Neuronal stem cell (in vitro differentiated cells): ENCODE results near the gene DENND5B. TPM values are rescaled to one million over a fixed set of nuclear protein-coding genes. Genes with fewer than 3 reads are reported as not detected.
A peak's percentile ranks its signal among the peaks of the same experiment; 100 is the strongest.

Experiments
- DNase-seq: peaks from one replicate; pipeline ENCODE4 v3.0.0-alpha.2; 2013; ENCODE audit warnings: low spot score
- H2AFZ ChIP-seq: one replicate; pipeline ENCODE4 v1.6.1; 2013; ENCODE audit warnings: mild to moderate bottlenecking, low read length, inconsistent platforms
- H2AK5ac ChIP-seq: 2 replicates; pipeline ENCODE4 v1.6.1; 2013; ENCODE audit warnings: low read depth, mild to moderate bottlenecking, inconsistent platforms, low read length, moderate library complexity, mixed read lengths
- H2BK120ac ChIP-seq: 2 replicates; pipeline ENCODE4 v1.6.1; 2013; ENCODE audit warnings: low read depth, mild to moderate bottlenecking, inconsistent platforms, low read length, moderate library complexity, mixed read lengths
- H2BK12ac ChIP-seq: one replicate; pipeline ENCODE4 v1.6.1; 2013; ENCODE audit warnings: low read length, inconsistent platforms
- H2BK15ac ChIP-seq: 2 replicates; pipeline ENCODE4 v1.6.1; 2013; ENCODE audit warnings: mild to moderate bottlenecking, low read length, inconsistent platforms, mixed read lengths
- H2BK5ac ChIP-seq: one replicate; pipeline ENCODE4 v1.6.1; 2013; ENCODE audit warnings: inconsistent platforms, mild to moderate bottlenecking, low read length, moderate library complexity
- H3K14ac ChIP-seq: one replicate; pipeline ENCODE4 v1.6.1; 2013; ENCODE audit warnings: low read length, inconsistent platforms
- H3K18ac ChIP-seq: 2 replicates; pipeline ENCODE4 v1.6.1; 2013; ENCODE audit warnings: low read length, inconsistent platforms
- H3K23ac ChIP-seq: 2 replicates; pipeline ENCODE4 v1.6.1; 2013; ENCODE audit warnings: low read depth, mild to moderate bottlenecking, mixed read lengths, low read length, inconsistent platforms; ENCODE audit not compliant: poor library complexity
- H3K27ac ChIP-seq: replicated peaks from 3 replicates; pipeline ENCODE4 v1.5.1; 2013; ENCODE audit warnings: low read length, inconsistent platforms
- H3K27me3 ChIP-seq, 3 experiments: 2 replicates each; pipeline ENCODE4 v1.6.1; 2013; ENCODE audit warnings: low read length in 3 of 3, mild to moderate bottlenecking in 2 of 3, inconsistent platforms in 1 of 3, low read depth in 1 of 3, mixed read lengths in 1 of 3, moderate library complexity in 1 of 3; ENCODE audit not compliant: control insufficient read depth in 3 of 3, insufficient read depth in 3 of 3
- H3K36me3 ChIP-seq, 2 donors: replicated peaks in 1 of 2; 2 replicates each; pipeline ENCODE4 v1.6.1; 2013; ENCODE audit warnings: low read length in 2 of 2; ENCODE audit not compliant: control insufficient read depth in 2 of 2, insufficient read depth in 2 of 2
- H3K4ac ChIP-seq: 2 replicates; pipeline ENCODE4 v1.6.1; 2013; ENCODE audit warnings: inconsistent platforms, mild to moderate bottlenecking, low read length, moderate library complexity
- H3K4me1 ChIP-seq, 2 donors: 1 replicate in 1 of 2; 2 replicates in 1 of 2; pipeline ENCODE4 v1.6.1; 2013; ENCODE audit warnings: low read length in 2 of 2, low read depth in 1 of 2; ENCODE audit not compliant: control insufficient read depth in 2 of 2, insufficient read depth in 1 of 2
- H3K4me2 ChIP-seq: one replicate; pipeline ENCODE4 v1.6.1; 2013; ENCODE audit warnings: mild to moderate bottlenecking, low read length, inconsistent platforms; ENCODE audit not compliant: insufficient read depth, poor library complexity, severe bottlenecking
- H3K4me3 ChIP-seq, 2 donors: 2 replicates each; pipeline ENCODE4 v1.5.1; 2013; ENCODE audit warnings: low read length in 2 of 2, mild to moderate bottlenecking in 2 of 2, inconsistent platforms in 1 of 2, moderate library complexity in 1 of 2
- H3K79me1 ChIP-seq: one replicate; pipeline ENCODE4 v1.6.1; 2013; ENCODE audit warnings: low read depth, mild to moderate bottlenecking, inconsistent platforms, low read length, moderate library complexity
- H3K9ac ChIP-seq: one replicate; pipeline ENCODE4 v1.6.1; 2013; ENCODE audit warnings: mild to moderate bottlenecking, low read depth, low read length, inconsistent platforms; ENCODE audit not compliant: poor library complexity
- H3K9me3 ChIP-seq, 2 donors: replicated peaks in 1 of 2; 2 replicates each; pipeline versions ENCODE3 to v1.6.1; 2013; ENCODE audit warnings: low read length in 2 of 2, mild to moderate bottlenecking in 2 of 2, inconsistent platforms in 1 of 2, low read depth in 1 of 2, mixed read lengths in 1 of 2, moderate library complexity in 1 of 2; ENCODE audit not compliant: control insufficient read depth in 2 of 2, insufficient read depth in 1 of 2
- H4K8ac ChIP-seq: one replicate; pipeline ENCODE4 v1.6.1; 2013; ENCODE audit warnings: low read depth, mild to moderate bottlenecking, inconsistent platforms, low read length, moderate library complexity
- H4K91ac ChIP-seq: one replicate; pipeline ENCODE4 v1.6.1; 2013; ENCODE audit warnings: low read length, low read depth, mild to moderate bottlenecking, inconsistent platforms; ENCODE audit not compliant: poor library complexity
- WGBS, 2 donors: extraction: QIAGEN DNeasy Blood & Tissue Kit; methylation state at CpG; one replicate each; pipeline ENCODE4 v1.1.7; 2013; ENCODE audit warnings: missing lambda C conversion rate in 2 of 2, mixed read lengths in 1 of 2; ENCODE audit not compliant: insufficient read length in 2 of 2, insufficient replicate concordance in 1 of 2; ENCODE audit errors: extremely low coverage in 2 of 2; 5-methylcytosine and 5-hydroxymethylcytosine counted together
- small RNA-seq: library from polyadenylated mRNA; stranded (forward); fragments of <200 nt; extraction: miRNeasy Mini kit (QIAGEN cat#:217004); gene quantifications from one replicate; pipeline ENCODE3, GENCODE V24; 2013; ENCODE audit not compliant: insufficient read depth

DENND5B gene

DNA sequence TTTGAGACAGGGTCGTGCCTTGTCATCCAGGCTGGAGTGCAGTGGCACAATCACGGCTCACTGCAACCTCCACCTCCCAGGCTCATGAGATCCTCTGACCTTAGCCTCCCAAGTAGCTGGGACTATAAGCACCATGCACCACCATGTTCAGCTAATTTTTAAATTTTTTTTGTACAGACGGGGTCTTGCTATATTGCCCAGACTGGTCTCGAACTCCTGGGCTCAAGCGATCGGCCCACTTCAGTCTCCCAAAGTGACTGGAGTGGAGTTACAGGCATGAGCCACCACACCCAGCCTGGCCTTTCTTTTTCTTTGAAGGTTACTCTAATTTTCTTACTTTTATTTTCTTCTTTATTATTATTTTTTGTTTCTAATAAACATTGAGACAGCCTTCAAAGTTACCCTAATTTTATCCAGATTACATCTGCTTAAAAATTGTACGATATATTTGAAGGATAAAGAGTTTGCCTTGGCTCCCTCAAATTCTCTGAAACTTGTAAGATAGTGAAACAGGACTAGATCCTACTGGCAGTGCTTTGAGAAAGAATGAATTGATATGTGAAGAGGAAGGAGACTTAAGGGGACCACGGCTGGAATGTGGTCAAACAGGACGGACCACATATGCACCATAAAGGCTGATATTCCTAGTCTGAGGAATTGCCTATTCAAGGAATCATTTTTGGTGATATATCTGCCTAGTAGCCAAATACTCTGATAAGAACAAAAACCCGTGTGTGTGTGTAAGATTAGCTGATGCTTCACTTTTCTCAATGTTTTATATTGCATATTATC lies 250.9 kb downstream of the DENND5B start:
- no peak overlapping the region for H3K18ac ChIP-seq
- H3K9me3 ChIP-seq = no peaks in the 10 kb centered on the region
- no peak overlapping the region for H4K91ac ChIP-seq
- H3K27ac ChIP-seq = no peak overlapping the region
- H3K36me3 ChIP-seq = no peaks in the 10 kb centered on the region
- H3K79me1 ChIP-seq = no peaks in the 10 kb centered on the region
- H3K9ac ChIP-seq = no peak overlapping the region
- no peak overlapping the region for H3K23ac ChIP-seq
- DNase-seq = no peak
- H2BK12ac ChIP-seq = no peak overlapping the region
- no peak overlapping the region for H2BK120ac ChIP-seq
- no peak overlapping the region for H3K4me3 ChIP-seq
- no peak overlapping the region for H2BK5ac ChIP-seq
- H3K4ac ChIP-seq = no peak overlapping the region
- H3K27me3 ChIP-seq = no peaks in the 10 kb centered on the region
- no peak overlapping the region for H2AK5ac ChIP-seq
- no CpG with 5 or more reads among the region's 10 CpGs for WGBS, 2 donors
- H2BK15ac ChIP-seq = no peak overlapping the region
- no peak overlapping the region for H2AFZ ChIP-seq
- no peak overlapping the region for H3K14ac ChIP-seq
- no peaks in the 10 kb centered on the region for H3K4me1 ChIP-seq
- no peak overlapping the region for H3K4me2 ChIP-seq
- no peak overlapping the region for H4K8ac ChIP-seq

DNA sequence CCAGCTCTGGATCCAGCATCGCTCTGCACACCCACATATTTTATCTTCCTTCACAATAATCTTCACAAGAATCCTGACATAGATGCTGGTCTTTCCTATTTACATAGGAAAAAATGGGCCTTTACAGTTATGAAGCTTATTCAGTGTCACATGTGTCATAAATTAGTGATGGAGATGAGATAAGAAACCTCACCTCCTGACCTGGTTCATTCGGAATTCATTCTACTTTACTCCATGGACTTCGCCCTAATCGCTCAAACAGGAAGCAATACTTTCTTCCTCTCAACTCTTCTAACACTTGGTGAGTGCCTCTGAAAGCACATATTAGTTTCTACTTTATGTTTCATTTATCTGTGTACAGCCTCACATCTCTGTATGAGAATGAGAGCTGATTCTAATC lies 253.0 kb downstream of the DENND5B start:
- no peak overlapping the region for H3K9ac ChIP-seq
- H3K4me3 ChIP-seq = no peak overlapping the region
- no peak overlapping the region for H2AK5ac ChIP-seq
- H4K91ac ChIP-seq = no peak overlapping the region
- H2AFZ ChIP-seq = peak overlapping the region; percentile 45
- no peak overlapping the region for H2BK15ac ChIP-seq
- H3K4ac ChIP-seq = no peak overlapping the region
- no peak overlapping the region for H4K8ac ChIP-seq
- no peak overlapping the region for H2BK12ac ChIP-seq
- H2BK5ac ChIP-seq = no peak overlapping the region
- no peak overlapping the region for H3K4me2 ChIP-seq
- H3K18ac ChIP-seq = no peak overlapping the region
- H2BK120ac ChIP-seq = no peak overlapping the region
- H3K27ac ChIP-seq = no peak overlapping the region
- H3K4me1 ChIP-seq = no peaks in the 10 kb centered on the region
- DNase-seq = no peak
- H3K9me3 ChIP-seq = no peaks in the 10 kb centered on the region
- no CpG with 5 or more reads among the region's 4 CpGs for WGBS, 2 donors
- no peaks in the 10 kb centered on the region for H3K36me3 ChIP-seq
- no peak overlapping the region for H3K23ac ChIP-seq
- no peaks in the 10 kb centered on the region for H3K79me1 ChIP-seq
- no peaks in the 10 kb centered on the region for H3K27me3 ChIP-seq
- no peak overlapping the region for H3K14ac ChIP-seq

Small RNA genes lying within 50 kb of the gene (small RNA-seq; reads per million reads assigned to genes)
- gene RF00019 = not detected
- gene RF00026 = not detected
- gene RNU5F-4P = not detected
- gene RNU6-618P = not detected
- gene RPL31P50 = not detected
